ENCODE results near the gene PECR. TPM values are rescaled to one million over a fixed set of nuclear protein-coding genes. Genes with fewer than 3 reads are reported as not detected.
A peak's percentile ranks its signal among the peaks of the same experiment; 100 is the strongest.

PECR gene
- total RNA-seq, 1 donor from 2014 or later, result 21.2 TPM

DNA sequence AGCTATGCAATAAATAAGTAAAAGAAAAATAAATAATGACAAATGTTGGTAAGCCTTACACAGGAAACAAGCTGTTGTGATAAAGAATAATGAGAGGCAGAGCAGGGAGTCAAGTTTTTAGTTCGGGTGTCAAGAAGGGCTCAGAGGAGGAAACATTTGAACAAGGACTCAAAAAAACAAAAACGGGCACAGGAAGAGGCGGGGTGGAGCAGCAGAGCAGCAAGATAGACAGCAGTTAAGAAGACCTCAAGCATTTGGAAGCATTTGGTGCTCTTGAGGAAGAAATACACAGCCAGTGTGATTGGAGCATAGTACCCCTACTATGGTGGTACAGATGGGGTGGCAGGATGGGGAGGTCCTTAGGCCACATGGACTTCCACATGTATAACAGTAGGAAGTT, 2.9 kb upstream of the PECR start:
- peak overlapping the region; percentile 88 for H3K4me3 ChIP-seq
- DNase-seq (ENCODE audit: low spot score), result peak; percentile 5
- H3K27me3 ChIP-seq, result no peaks in the 10 kb centered on the region
- peaks cover 9% of the 10 kb centered on the region for H4K20me1 ChIP-seq (ENCODE audit: low read depth)
- no peaks in the 10 kb centered on the region for H3K9me3 ChIP-seq (ENCODE audit: low read depth)
- H3K79me2 ChIP-seq (ENCODE audit: low read depth), result peaks cover 82% of the 10 kb centered on the region
- peaks cover 4% of the 10 kb centered on the region for H3K36me3 ChIP-seq
- peak overlapping the region; percentile 95 for H3K27ac ChIP-seq
- peak overlapping the region; percentile 94 for H3K4me3 Mint-ChIP-seq
- H3K9me3 Mint-ChIP-seq, result no peaks in the 10 kb centered on the region
- H3K4me1 ChIP-seq, result peaks cover 46% of the 10 kb centered on the region
- peaks cover 13% of the 10 kb centered on the region for H3K36me3 Mint-ChIP-seq
- H3K4me1 Mint-ChIP-seq, result peaks cover 48% of the 10 kb centered on the region
- H3F3A ChIP-seq (ENCODE audit: low read depth), result peaks cover 36% of the 10 kb centered on the region
- H3K4me2 ChIP-seq, result peak overlapping the region; percentile 90
- peak overlapping the region; percentile 98 for H3K27ac Mint-ChIP-seq
- no peaks in the 10 kb centered on the region for H3K27me3 Mint-ChIP-seq (ENCODE audit: insufficient read depth, low read depth)
- H2AFZ ChIP-seq (replicated peaks), result no peak overlapping the region
- no peak overlapping the region for H3K9ac ChIP-seq
- no peak for TF ChIP-seq CTCF (IDR thresholded peaks at IDR 0.05)
- no peak for TF ChIP-seq EZH2 (IDR thresholded peaks at IDR 0.05)
- no peak for TF ChIP-seq EZH2phosphoT487 (IDR thresholded peaks at IDR 0.05)

GRCh38 chr2:216083464-216084281, 2.1 kb upstream of the PECR start:
- peaks cover 46% of the 10 kb centered on the region for H3K4me1 ChIP-seq
- peak overlapping the region; percentile 88 for H3K4me3 ChIP-seq
- Mint-ChIP-seq H3K9me3 (no peaks in the 10 kb centered on the region), H3K4me1 (peaks cover 51% of the 10 kb centered on the region), H3K27ac (peak overlapping the region; percentile 98), H3K27me3 (ENCODE audit: insufficient read depth, low read depth) (no peaks in the 10 kb centered on the region), H3K4me3 (peak overlapping the region; percentile 94), H3K36me3 (peaks cover 9% of the 10 kb centered on the region)
- no peak for TF ChIP-seq CTCF (IDR thresholded peaks at IDR 0.05)
- TF ChIP-seq EZH2 (IDR thresholded peaks at IDR 0.05), result no peak
- TF ChIP-seq EZH2phosphoT487 (IDR thresholded peaks at IDR 0.05), result no peak
- H4K20me1 ChIP-seq (ENCODE audit: low read depth), result peaks cover 9% of the 10 kb centered on the region
- peaks cover 36% of the 10 kb centered on the region for H3F3A ChIP-seq (ENCODE audit: low read depth)
- H3K27me3 ChIP-seq, result no peaks in the 10 kb centered on the region
- H3K9ac ChIP-seq, result peak overlapping the region; percentile 33
- H3K79me2 ChIP-seq (ENCODE audit: low read depth), result peaks cover 88% of the 10 kb centered on the region
- peaks cover 4% of the 10 kb centered on the region for H3K36me3 ChIP-seq
- peak; percentile 87 for DNase-seq (ENCODE audit: low spot score)
- peak overlapping the region; percentile 90 for H3K4me2 ChIP-seq
- H3K9me3 ChIP-seq (ENCODE audit: low read depth), result no peaks in the 10 kb centered on the region
- peak overlapping the region; percentile 95 for H3K27ac ChIP-seq
- no peak overlapping the region for H2AFZ ChIP-seq (replicated peaks)

DNA sequence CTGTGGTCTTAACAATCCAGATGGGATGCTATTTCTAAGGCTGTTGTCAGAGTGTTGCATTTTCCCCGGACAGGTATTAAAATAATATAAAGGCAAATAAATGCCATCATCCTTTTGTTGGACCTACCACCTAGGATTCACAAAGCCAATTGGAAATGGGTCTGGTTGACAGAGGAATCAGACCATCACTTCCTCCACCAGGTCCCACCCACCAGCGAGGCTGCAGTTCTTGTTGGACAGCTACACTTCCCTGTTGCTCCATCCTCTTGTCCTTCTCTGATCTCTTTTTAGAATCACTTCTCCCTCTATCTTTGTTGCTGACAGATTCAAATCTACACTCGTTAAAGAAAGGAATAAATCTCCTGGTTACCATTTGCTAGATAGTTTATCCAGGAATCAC, 1.2 kb upstream of the PECR start:
- peak; percentile 32 for DNase-seq (ENCODE audit: low spot score)
- peaks cover 36% of the 10 kb centered on the region for H3F3A ChIP-seq (ENCODE audit: low read depth)
- H3K4me3 Mint-ChIP-seq, result peak overlapping the region; percentile 94
- H3K27ac ChIP-seq, result peak overlapping the region; percentile 95
- H3K4me2 ChIP-seq, result peak overlapping the region; percentile 90
- H3K9ac ChIP-seq, result peak overlapping the region; percentile 89
- peak overlapping the region; percentile 88 for H3K4me3 ChIP-seq
- H3K4me1 ChIP-seq, result peaks cover 46% of the 10 kb centered on the region
- peaks cover 51% of the 10 kb centered on the region for H3K4me1 Mint-ChIP-seq
- no peaks in the 10 kb centered on the region for H3K9me3 Mint-ChIP-seq
- peaks cover 4% of the 10 kb centered on the region for H3K36me3 ChIP-seq
- peaks cover 8% of the 10 kb centered on the region for H3K36me3 Mint-ChIP-seq
- peak overlapping the region; percentile 98 for H3K27ac Mint-ChIP-seq
- H3K27me3 Mint-ChIP-seq (ENCODE audit: insufficient read depth, low read depth), result no peaks in the 10 kb centered on the region
- peaks cover 9% of the 10 kb centered on the region for H4K20me1 ChIP-seq (ENCODE audit: low read depth)
- TF ChIP-seq EZH2phosphoT487 (IDR thresholded peaks at IDR 0.05) (no peak), CTCF (IDR thresholded peaks at IDR 0.05) (no peak), EZH2 (IDR thresholded peaks at IDR 0.05) (no peak)
- H3K27me3 ChIP-seq, result no peaks in the 10 kb centered on the region
- H2AFZ ChIP-seq (replicated peaks), result no peak overlapping the region
- peaks cover 84% of the 10 kb centered on the region for H3K79me2 ChIP-seq (ENCODE audit: low read depth)
- H3K9me3 ChIP-seq (ENCODE audit: low read depth), result no peaks in the 10 kb centered on the region

All from neural progenitor cell (in vitro differentiated cells).